ENCODE measurements around the gene HLA-DQB2. TPM values are rescaled to one million over a fixed set of nuclear protein-coding genes. Genes with fewer than 3 reads are reported as not detected.
"Not testable (repeated sequence)": the region's sequence is repeated elsewhere in the genome, so short reads cannot be mapped to it uniquely, and the experiment has no call there.

HLA-DQB2 gene
- total RNA-seq, 3 donors from 2014 or later, result 1.1 TPM; not detected in 2

- intact Hi-C loops (cut with DNase I, micrococcal nuclease), result no loop called here
- TF ChIP-seq CTCF (IDR thresholded peaks at IDR 0.05), result no peak
- no peak overlapping the region for H3K4me3 ChIP-seq
- H3K9me3 ChIP-seq, result no peaks in the 10 kb centered on the region
- no peaks in the 10 kb centered on the region for H3K36me3 ChIP-seq (ENCODE audit: low read depth)
- ATAC-seq (no peak), DNase-seq (no peak)
- no peaks in the 10 kb centered on the region for H3K4me1 ChIP-seq (ENCODE audit: low read depth)
Measured at GRCh38 chr6:32772656-32773055, 9.3 kb upstream of the HLA-DQB2 start.

- Histone ChIP-seq H3K4me3 (no peak overlapping the region), H3K4me1 (ENCODE audit: low read depth) (no peaks in the 10 kb centered on the region), H3K36me3 (ENCODE audit: low read depth) (no peaks in the 10 kb centered on the region), H3K9me3 (no peaks in the 10 kb centered on the region)
- TF ChIP-seq CTCF (IDR thresholded peaks at IDR 0.05), result no peak
- DNase-seq, result no peak
- intact Hi-C loops (cut with DNase I, micrococcal nuclease), result no loop called here
- no peak for ATAC-seq
Measured at GRCh38 chr6:32764048-32764447, 716 bp upstream of the HLA-DQB2 start.

- no peak for TF ChIP-seq CTCF (IDR thresholded peaks at IDR 0.05)
- Histone ChIP-seq H3K4me1 (ENCODE audit: low read depth) (no peaks in the 10 kb centered on the region), H3K9me3 (no peaks in the 10 kb centered on the region), H3K36me3 (ENCODE audit: low read depth) (no peaks in the 10 kb centered on the region), H3K4me3 (no peak overlapping the region)
- no peak for DNase-seq
- no peak for ATAC-seq
- intact Hi-C loops (cut with DNase I, micrococcal nuclease), result no loop called here
Measured at GRCh38 chr6:32761548-32761947, 1.8 kb downstream of the HLA-DQB2 start.

GRCh38 chr6:32761072-32761471 lies 2.3 kb downstream of the HLA-DQB2 start:
- Histone ChIP-seq H3K36me3 (ENCODE audit: low read depth) (no peaks in the 10 kb centered on the region), H3K4me3 (no peak overlapping the region), H3K9me3 (no peaks in the 10 kb centered on the region), H3K4me1 (ENCODE audit: low read depth) (no peaks in the 10 kb centered on the region)
- ATAC-seq (no peak), DNase-seq (no peak)
- intact Hi-C loops (cut with DNase I, micrococcal nuclease), result no loop called here
- no peak for TF ChIP-seq CTCF (IDR thresholded peaks at IDR 0.05)

GRCh38 chr6:32759669-32760068 lies 3.7 kb downstream of the HLA-DQB2 start:
- Histone ChIP-seq H3K9me3 (no peaks in the 10 kb centered on the region), H3K36me3 (ENCODE audit: low read depth) (no peaks in the 10 kb centered on the region), H3K4me3 (no peak overlapping the region), H3K4me1 (ENCODE audit: low read depth) (no peaks in the 10 kb centered on the region)
- intact Hi-C loops (cut with DNase I, micrococcal nuclease), result no loop called here
- no peak for DNase-seq
- no peak for ATAC-seq
- TF ChIP-seq CTCF (IDR thresholded peaks at IDR 0.05), result no peak

GRCh38 chr6:32752580-32752979 lies 10.8 kb downstream of the HLA-DQB2 start:
- Histone ChIP-seq H3K36me3 (ENCODE audit: low read depth) (no peaks in the 10 kb centered on the region), H3K4me1 (ENCODE audit: low read depth) (no peaks in the 10 kb centered on the region), H3K9me3 (no peaks in the 10 kb centered on the region), H3K4me3 (no peak overlapping the region)
- intact Hi-C loops (cut with DNase I, micrococcal nuclease), result no loop called here
- ATAC-seq, result peak; percentile 61
- no peak for TF ChIP-seq CTCF (IDR thresholded peaks at IDR 0.05)
- peak in 2 of 3 donors; percentile 31 to 49 for DNase-seq

- H3K4me3 ChIP-seq; DNase-seq; H3K9me3 ChIP-seq; intact Hi-C loops (cut with DNase I, micrococcal nuclease); ATAC-seq; H3K4me1 ChIP-seq (ENCODE audit: low read depth); H3K36me3 ChIP-seq (ENCODE audit: low read depth): not testable (repeated sequence)
Measured at GRCh38 chr6:32745649-32746048, 17.7 kb downstream of the HLA-DQB2 start.

All from mucosa of descending colon (tissue), 3 donors.